Cardiac fibroblast (primary cell): ENCODE measurements around the gene RPL41.
A peak's percentile ranks its signal among the peaks of the same experiment; 100 is the strongest.
"Not testable (repeated sequence)": the region's sequence is repeated elsewhere in the genome, so short reads cannot be mapped to it uniquely, and the experiment has no call there.

Source experiments
- DNase-seq, 2 donors: peaks; one replicate each; pipeline versions ENCODE4 v3.0.0 to v3.0.0-alpha.2; 2010; ENCODE audit warnings: low read depth in 2 of 2
- H3K4me3 ChIP-seq, 2 donors: replicated peaks in 1 of 2; 1 replicate in 1 of 2; 2 replicates in 1 of 2; pipeline ENCODE4 v1.5.1; 2011; ENCODE audit warnings: low read depth in 2 of 2, low read length in 2 of 2, mild to moderate bottlenecking in 2 of 2, moderate library complexity in 1 of 2
- CTCF ChIP-seq: IDR thresholded peaks from one replicate; pipeline ENCODE4 v1.5.1; 2011; ENCODE audit warnings: low read depth, mild to moderate bottlenecking, low read length, inconsistent platforms

The RPL41 gene

GRCh38 chr12:56116267-56117081, at the start of gene RPL41:
TSS of gene RPL41 (plus strand) at chr12:56116633.
- no peak for TF ChIP-seq CTCF
- DNase-seq: peak; percentile 95 to 97
- peak within 1 kb of the TSS; percentile 65 to 73 for H3K4me3 ChIP-seq

- H3K4me3 ChIP-seq: no peak overlapping the region
- TF ChIP-seq CTCF: no peak
- peak; percentile 27 to 52 for DNase-seq
Observed at GRCh38 chr12:56071648-56072047, 44.8 kb upstream of the RPL41 start.

DNA sequence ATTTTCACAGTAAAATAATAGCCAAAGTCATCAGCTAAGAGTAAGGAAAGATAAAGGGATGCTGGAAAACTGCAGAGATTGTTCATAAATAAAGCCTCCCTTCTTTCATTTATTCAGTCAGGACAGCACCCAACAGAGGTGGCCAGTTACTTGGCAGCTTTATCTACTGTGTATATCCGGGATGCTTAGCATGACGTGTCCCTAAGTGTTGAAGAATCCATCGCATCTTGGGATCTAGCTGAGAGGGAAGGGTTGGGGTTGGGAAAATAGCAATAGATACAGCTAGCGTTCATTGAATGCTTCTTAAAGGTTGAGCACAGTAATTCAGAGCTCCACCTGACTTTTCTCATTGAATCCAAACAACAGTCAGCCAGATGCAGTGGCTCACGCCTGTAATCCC, 42.0 kb upstream of the RPL41 start:
- no peak overlapping the region for H3K4me3 ChIP-seq
- no peak for DNase-seq
- no peak for TF ChIP-seq CTCF

DNA sequence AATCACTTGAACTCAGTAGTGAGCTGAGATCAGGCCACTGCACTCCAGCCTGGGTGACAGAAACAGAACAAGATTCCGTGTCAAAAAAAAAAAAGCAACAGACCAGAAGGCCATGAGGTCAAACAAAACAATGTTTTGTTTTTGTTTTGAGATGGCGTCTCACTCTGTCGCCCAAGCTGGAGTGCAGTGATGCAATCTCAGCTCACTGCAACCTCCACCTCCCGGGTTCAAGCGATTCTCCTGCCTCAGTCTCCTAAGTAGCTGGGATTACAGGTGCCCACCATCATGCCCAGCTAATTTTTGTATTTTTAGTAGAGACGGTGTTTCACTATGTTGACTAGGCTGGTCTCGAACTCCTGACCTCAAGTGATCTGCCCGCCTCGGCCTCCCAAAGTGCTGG, 38.5 kb upstream of the RPL41 start:
- H3K4me3 ChIP-seq, DNase-seq: not testable (repeated sequence)

DNA sequence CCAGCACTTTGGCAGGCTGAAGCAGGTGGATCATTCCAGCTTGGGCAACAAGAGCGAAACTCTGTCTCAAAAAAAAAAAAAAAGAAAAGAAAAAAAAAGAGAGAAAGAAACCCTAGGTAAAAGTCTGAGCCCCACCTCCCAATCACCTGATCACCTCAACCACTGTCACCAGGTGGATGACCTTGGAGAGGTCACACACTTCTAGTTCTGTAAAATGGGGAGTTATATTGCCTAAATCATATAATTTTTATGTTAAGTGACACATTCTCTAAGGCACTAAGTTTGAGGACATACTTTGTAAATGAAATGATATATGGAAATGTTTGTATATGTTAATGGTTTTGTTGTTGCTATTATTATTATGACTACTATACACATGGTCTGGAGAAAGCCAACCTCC, 38.0 kb upstream of the RPL41 start:
- no peak overlapping the region for H3K4me3 ChIP-seq
- DNase-seq: no peak
- no peak for TF ChIP-seq CTCF

DNA sequence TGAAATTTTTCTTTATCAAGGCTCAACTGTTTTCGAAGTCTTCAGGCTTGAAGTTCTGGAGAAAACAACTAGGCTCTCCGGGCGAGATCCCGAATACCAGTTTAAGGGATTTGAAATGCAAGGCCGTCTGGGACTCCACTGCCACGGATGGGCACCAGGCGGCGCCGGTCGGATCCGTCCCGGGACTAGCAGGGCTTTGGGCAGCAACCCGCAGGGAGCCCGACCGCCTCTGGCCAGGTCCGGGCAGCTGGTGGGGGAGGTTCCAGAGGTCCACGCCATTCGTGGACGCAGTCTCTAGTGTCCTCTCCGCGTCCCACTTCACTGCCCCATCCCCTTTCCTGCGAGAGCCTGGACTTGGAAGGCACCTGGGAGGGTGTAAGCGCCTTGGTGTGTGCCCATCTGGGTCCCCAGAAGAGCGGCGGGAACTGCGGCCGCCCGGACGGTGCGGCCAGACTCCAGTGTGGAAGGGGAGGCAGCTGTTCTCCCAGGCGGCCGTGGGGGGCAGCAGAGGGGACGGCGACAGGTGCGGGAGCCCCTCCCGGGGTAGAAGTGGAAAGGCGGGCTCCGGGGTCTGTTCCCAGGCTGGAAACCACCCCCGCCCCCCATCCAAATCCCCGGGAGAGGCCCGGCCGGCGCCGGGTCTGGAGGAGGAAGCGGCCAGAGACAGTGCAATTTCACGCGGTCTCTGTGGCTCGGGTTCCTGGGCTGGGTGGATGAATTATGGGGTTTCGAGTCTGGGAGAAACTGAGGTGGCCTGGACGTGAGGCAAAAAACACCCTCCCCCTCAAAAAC, 37.3 kb upstream of the RPL41 start:
- peak overlapping the region; percentile 53 to 59 for H3K4me3 ChIP-seq
- peak; percentile 87 to 88 for DNase-seq
- TF ChIP-seq CTCF: peak; percentile 79
